ENCODE measurements around the gene CYP2A7. TPM values are rescaled to one million over a fixed set of nuclear protein-coding genes. Genes with fewer than 3 reads are reported as not detected.
"Not testable (repeated sequence)": the region's sequence is repeated elsewhere in the genome, so short reads cannot be mapped to it uniquely, and the experiment has no call there.

The CYP2A7 gene
- total RNA-seq, 1 experiment from 2014 or later, result not detected

DNA sequence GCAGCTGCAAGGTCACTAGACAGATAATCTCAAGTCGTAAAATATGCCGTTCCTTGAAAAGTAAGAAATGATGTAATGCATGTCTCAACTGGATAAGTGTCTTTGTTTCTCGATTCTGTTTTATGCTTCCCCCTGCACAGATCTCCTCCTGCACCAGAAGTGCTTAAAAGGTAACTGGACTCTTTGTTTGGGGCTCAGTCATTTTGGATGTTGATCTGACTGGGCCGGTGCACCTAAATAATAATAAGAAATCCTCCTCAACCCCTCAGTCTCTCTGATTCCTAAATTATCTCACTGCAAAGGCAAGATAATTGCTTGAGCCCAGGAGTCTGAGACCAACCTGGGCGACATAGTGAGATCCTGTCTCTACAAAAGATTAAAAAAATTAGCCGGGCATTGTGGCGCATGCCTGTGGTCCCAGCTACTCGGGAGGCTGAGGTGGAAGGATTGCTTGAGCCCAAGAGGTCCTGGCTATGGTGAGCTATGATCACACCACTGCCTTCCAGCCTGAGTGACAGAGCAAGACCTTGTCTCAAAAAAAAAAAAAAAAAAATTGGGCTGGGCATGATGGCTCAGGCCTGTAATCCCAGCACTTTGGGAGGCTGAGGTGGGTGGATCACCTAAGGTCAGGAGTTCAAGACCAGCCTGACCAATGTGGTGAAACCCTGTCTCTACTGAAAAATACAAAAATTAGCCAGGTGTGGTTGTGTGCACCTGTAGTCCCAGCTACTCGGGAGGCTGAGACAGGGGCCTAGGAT, 17.1 kb downstream of the CYP2A7 start:
- not testable (repeated sequence) for H3K4me3 ChIP-seq (ENCODE audit: low read length); H3K9ac ChIP-seq (ENCODE audit: low read length); H3K36me3 ChIP-seq (ENCODE audit: insufficient read depth, low read length); DNase-seq; H3K79me2 ChIP-seq (ENCODE audit: low read length); H2AFZ ChIP-seq (ENCODE audit: low read length); H4K20me1 ChIP-seq (ENCODE audit: insufficient read depth, low read depth, low read length); H3K27ac ChIP-seq (ENCODE audit: low read length); H3K4me1 ChIP-seq (ENCODE audit: low read length); H3K4me2 ChIP-seq (ENCODE audit: low read depth, low read length, poor library complexity, severe bottlenecking); H3K27me3 ChIP-seq (ENCODE audit: low read length); H3K9me2 ChIP-seq (replicated peaks; ENCODE audit: insufficient read depth, low read length); H3K9me3 ChIP-seq (ENCODE audit: low read length)

DNA sequence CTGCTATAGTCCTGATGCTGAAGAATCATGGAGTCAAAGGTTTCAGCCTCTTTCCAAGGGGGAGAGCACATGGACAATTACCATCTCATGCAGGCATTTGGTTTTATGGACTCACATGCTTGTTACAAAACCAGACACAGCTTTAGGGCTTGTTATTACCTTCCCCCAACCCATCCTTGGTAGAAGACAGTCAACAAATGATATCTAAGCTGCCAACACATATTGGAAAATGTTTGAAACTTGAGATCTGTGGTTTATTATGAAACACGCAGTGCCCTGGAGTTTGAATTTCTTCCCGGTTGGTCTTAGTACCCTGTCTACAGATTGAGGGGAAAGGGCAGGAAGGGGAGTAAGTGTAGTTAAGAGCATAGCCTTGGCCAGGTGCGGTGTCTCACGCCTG, 19.2 kb downstream of the CYP2A7 start:
- no peaks in the 10 kb centered on the region for H4K20me1 ChIP-seq (ENCODE audit: insufficient read depth, low read depth, low read length)
- H2AFZ ChIP-seq (ENCODE audit: low read length), result no peak overlapping the region
- no peak overlapping the region for H3K27ac ChIP-seq (ENCODE audit: low read length)
- no peak for DNase-seq
- no peaks in the 10 kb centered on the region for H3K27me3 ChIP-seq (ENCODE audit: low read length)
- H3K79me2 ChIP-seq (ENCODE audit: low read length), result no peaks in the 10 kb centered on the region
- H3K4me2 ChIP-seq (ENCODE audit: low read depth, low read length, poor library complexity, severe bottlenecking), result no peak overlapping the region
- H3K36me3 ChIP-seq (ENCODE audit: insufficient read depth, low read length), result no peaks in the 10 kb centered on the region
- H3K9ac ChIP-seq (ENCODE audit: low read length), result no peak overlapping the region
- H3K4me3 ChIP-seq (ENCODE audit: low read length), result no peak overlapping the region
- H3K9me2 ChIP-seq (replicated peaks; ENCODE audit: insufficient read depth, low read length), result no peaks in the 10 kb centered on the region
- H3K9me3 ChIP-seq (ENCODE audit: low read length), result no peaks in the 10 kb centered on the region
- H3K4me1 ChIP-seq (ENCODE audit: low read length), result no peaks in the 10 kb centered on the region

DNA sequence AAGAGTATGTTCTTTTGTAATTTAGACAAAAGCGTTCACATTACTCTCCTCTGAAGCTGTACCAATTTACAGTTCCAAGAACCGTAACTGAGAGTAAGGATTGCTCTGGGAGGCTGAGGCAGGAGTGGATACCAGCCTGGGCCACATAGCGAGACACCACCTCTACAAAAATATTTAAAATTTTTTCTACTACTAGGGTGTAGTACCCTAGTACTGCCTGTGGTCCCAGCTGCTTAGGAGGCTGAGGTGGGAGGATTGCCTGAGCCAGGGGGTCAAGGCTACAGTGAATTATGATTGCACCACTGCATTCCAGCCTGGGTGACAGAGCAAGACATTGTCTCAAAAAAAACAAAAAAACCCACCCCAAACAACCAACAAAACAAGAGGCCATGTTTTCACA, 19.7 kb downstream of the CYP2A7 start:
- no peaks in the 10 kb centered on the region for H4K20me1 ChIP-seq (ENCODE audit: insufficient read depth, low read depth, low read length)
- H3K4me3 ChIP-seq (ENCODE audit: low read length), result no peak overlapping the region
- H3K9ac ChIP-seq (ENCODE audit: low read length), result no peak overlapping the region
- no peaks in the 10 kb centered on the region for H3K4me1 ChIP-seq (ENCODE audit: low read length)
- H3K9me3 ChIP-seq (ENCODE audit: low read length), result no peaks in the 10 kb centered on the region
- H3K27me3 ChIP-seq (ENCODE audit: low read length), result no peaks in the 10 kb centered on the region
- H2AFZ ChIP-seq (ENCODE audit: low read length), result no peak overlapping the region
- DNase-seq, result no peak
- H3K27ac ChIP-seq (ENCODE audit: low read length), result no peak overlapping the region
- no peak overlapping the region for H3K4me2 ChIP-seq (ENCODE audit: low read depth, low read length, poor library complexity, severe bottlenecking)
- no peaks in the 10 kb centered on the region for H3K9me2 ChIP-seq (replicated peaks; ENCODE audit: insufficient read depth, low read length)
- H3K36me3 ChIP-seq (ENCODE audit: insufficient read depth, low read length), result no peaks in the 10 kb centered on the region
- H3K79me2 ChIP-seq (ENCODE audit: low read length), result no peaks in the 10 kb centered on the region

DNA sequence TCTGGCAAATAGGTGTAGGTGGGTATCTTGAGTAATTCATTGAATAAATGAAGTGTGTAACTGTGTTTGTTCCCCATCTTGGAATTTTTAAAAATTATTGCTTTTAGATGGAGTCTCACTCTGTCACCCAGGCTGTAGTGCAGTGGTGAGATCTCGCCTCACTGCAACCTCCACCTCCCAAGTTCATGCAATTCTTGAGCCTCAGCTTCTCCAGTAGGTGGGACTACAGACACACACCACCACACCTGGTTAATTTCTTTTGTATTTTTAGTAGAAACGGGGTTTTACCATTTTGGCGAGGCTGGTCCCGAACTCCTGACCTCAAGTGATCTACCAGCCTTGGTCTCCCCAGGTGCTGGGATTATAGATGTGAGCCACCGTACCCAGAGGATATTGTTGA, 23.9 kb downstream of the CYP2A7 start:
- no peak overlapping the region for H2AFZ ChIP-seq (ENCODE audit: low read length)
- H3K36me3 ChIP-seq (ENCODE audit: insufficient read depth, low read length), result no peaks in the 10 kb centered on the region
- no peaks in the 10 kb centered on the region for H4K20me1 ChIP-seq (ENCODE audit: insufficient read depth, low read depth, low read length)
- H3K27ac ChIP-seq (ENCODE audit: low read length), result no peak overlapping the region
- H3K4me1 ChIP-seq (ENCODE audit: low read length), result no peaks in the 10 kb centered on the region
- H3K79me2 ChIP-seq (ENCODE audit: low read length), result no peaks in the 10 kb centered on the region
- H3K9ac ChIP-seq (ENCODE audit: low read length), result no peak overlapping the region
- H3K27me3 ChIP-seq (ENCODE audit: low read length), result no peaks in the 10 kb centered on the region
- H3K4me2 ChIP-seq (ENCODE audit: low read depth, low read length, poor library complexity, severe bottlenecking), result no peak overlapping the region
- no peaks in the 10 kb centered on the region for H3K9me3 ChIP-seq (ENCODE audit: low read length)
- DNase-seq, result no peak
- no peaks in the 10 kb centered on the region for H3K9me2 ChIP-seq (replicated peaks; ENCODE audit: insufficient read depth, low read length)
- H3K4me3 ChIP-seq (ENCODE audit: low read length), result no peak overlapping the region

DNA sequence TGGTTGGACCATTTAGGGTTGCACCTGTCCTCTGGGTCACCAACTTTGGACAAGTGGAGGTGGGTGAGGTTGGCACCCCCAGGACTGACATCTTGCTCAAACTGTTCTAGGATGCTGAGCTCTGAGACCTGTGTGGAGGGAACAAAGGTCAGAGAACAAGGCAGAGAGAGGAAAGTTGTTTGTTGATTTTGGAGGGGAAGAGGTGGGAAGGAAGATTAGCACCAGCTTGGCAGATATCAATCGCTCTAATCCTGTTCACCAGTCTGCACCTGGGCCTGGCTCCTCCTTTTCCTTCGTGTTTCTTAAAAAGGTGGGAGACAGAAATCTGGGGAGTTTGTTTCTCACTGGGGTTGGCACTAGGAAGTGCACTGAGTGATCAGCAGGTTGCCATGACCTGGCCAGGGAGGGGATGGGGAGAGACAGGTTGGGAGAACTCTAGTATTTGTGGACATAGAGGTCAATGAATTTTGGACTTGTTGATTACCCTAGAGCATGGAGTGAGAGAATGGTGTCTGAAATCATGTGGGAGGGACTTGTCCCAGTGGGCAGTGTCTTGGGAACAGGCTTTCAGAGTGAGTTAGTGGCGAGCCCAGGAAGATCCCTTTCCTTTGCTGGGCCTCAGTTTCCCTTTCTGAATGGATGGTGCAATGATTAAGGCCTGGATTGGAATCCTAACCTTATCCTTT, 29.4 kb downstream of the CYP2A7 start:
- H3K27ac ChIP-seq (ENCODE audit: low read length); DNase-seq; H3K9ac ChIP-seq (ENCODE audit: low read length); H3K9me3 ChIP-seq (ENCODE audit: low read length); H3K9me2 ChIP-seq (replicated peaks; ENCODE audit: insufficient read depth, low read length); H4K20me1 ChIP-seq (ENCODE audit: insufficient read depth, low read depth, low read length); H3K27me3 ChIP-seq (ENCODE audit: low read length); H3K79me2 ChIP-seq (ENCODE audit: low read length); H3K4me2 ChIP-seq (ENCODE audit: low read depth, low read length, poor library complexity, severe bottlenecking); H3K4me1 ChIP-seq (ENCODE audit: low read length); H3K36me3 ChIP-seq (ENCODE audit: insufficient read depth, low read length); H2AFZ ChIP-seq (ENCODE audit: low read length); H3K4me3 ChIP-seq (ENCODE audit: low read length): not testable (repeated sequence)

DNA sequence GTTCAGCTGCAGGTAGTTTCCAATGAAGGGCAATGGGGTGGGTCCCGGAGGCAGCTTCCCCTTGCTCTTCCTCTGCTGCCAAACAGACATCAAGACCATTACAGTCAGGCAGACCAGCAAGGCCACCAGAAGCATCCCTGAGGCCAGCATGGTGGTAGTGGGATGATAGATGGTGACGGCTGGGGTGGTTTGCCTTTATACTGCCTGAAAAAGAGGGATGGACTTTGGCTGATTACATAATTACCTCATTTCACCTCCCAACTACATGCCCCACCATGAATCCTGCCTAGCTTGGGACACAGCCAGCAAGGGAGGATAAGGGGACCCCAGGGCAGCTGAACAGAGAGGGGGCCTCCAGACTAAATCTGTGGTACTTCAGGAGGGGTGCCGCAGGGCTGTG, 31.8 kb downstream of the CYP2A7 start, which contains the start of gene CYP2A6:
CYP2A6 (minus strand) TSS at position 171 of the 400 bp plus-strand sequence; CDS start at position 150, 21 bp downstream.
- not testable (repeated sequence) for H3K9me2 ChIP-seq (replicated peaks; ENCODE audit: insufficient read depth, low read length); H3K4me2 ChIP-seq (ENCODE audit: low read depth, low read length, poor library complexity, severe bottlenecking); H3K4me1 ChIP-seq (ENCODE audit: low read length); H3K9ac ChIP-seq (ENCODE audit: low read length); H3K27ac ChIP-seq (ENCODE audit: low read length); H3K36me3 ChIP-seq (ENCODE audit: insufficient read depth, low read length); H4K20me1 ChIP-seq (ENCODE audit: insufficient read depth, low read depth, low read length); H3K9me3 ChIP-seq (ENCODE audit: low read length); H3K27me3 ChIP-seq (ENCODE audit: low read length); H2AFZ ChIP-seq (ENCODE audit: low read length); DNase-seq; H3K4me3 ChIP-seq (ENCODE audit: low read length); H3K79me2 ChIP-seq (ENCODE audit: low read length)

DNA sequence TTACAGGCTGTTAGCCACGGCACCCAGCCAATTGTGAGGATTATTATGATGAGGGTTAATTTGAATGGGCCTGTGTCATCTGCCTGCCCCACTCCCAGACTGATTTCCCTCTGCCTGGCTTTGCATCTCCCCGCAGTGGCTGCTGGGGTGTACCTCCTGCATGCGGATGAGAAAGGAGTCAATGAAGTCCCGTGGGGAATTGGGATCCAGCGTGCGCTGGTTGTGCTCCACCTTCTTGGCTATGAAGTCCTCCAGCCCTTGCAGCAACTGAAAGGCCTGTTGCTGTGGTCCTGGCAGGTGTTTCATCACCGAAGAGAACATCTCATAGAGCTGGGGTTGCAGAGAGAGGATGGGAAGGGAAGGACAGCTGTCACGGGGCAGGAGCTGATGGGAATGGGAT, 35.3 kb downstream of the CYP2A7 start:
- not testable (repeated sequence) for H3K79me2 ChIP-seq (ENCODE audit: low read length); H3K9me3 ChIP-seq (ENCODE audit: low read length); H3K27me3 ChIP-seq (ENCODE audit: low read length); H3K9ac ChIP-seq (ENCODE audit: low read length); H3K36me3 ChIP-seq (ENCODE audit: insufficient read depth, low read length); H3K4me3 ChIP-seq (ENCODE audit: low read length); H4K20me1 ChIP-seq (ENCODE audit: insufficient read depth, low read depth, low read length); H3K4me1 ChIP-seq (ENCODE audit: low read length); H3K9me2 ChIP-seq (replicated peaks; ENCODE audit: insufficient read depth, low read length); H2AFZ ChIP-seq (ENCODE audit: low read length); H3K4me2 ChIP-seq (ENCODE audit: low read depth, low read length, poor library complexity, severe bottlenecking); H3K27ac ChIP-seq (ENCODE audit: low read length); DNase-seq

DNA sequence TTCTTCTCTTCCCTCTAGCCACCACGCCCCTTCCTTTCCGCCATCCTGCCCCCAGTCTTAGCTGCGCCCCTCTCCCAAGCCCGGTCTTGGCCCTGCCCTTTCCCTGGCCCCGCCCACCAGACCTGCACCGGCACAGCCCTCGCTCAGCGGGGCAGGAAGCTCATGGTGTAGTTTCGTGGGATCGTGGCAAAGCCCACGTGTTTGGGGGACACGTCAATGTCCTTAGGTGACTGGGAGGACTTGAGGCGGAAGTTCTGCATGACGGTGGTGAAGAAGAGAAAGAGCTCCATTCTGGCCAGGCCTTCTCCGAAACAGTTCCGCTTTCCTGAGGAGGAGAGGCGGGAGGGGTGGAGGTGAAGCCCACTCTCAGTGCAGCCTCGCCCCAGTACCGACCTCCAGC, 38.4 kb downstream of the CYP2A7 start:
- not testable (repeated sequence) for H3K4me3 ChIP-seq (ENCODE audit: low read length); H3K27ac ChIP-seq (ENCODE audit: low read length); H3K9ac ChIP-seq (ENCODE audit: low read length); H3K79me2 ChIP-seq (ENCODE audit: low read length); H3K4me2 ChIP-seq (ENCODE audit: low read depth, low read length, poor library complexity, severe bottlenecking); DNase-seq; H3K9me3 ChIP-seq (ENCODE audit: low read length); H2AFZ ChIP-seq (ENCODE audit: low read length); H3K9me2 ChIP-seq (replicated peaks; ENCODE audit: insufficient read depth, low read length); H3K4me1 ChIP-seq (ENCODE audit: low read length); H3K27me3 ChIP-seq (ENCODE audit: low read length); H3K36me3 ChIP-seq (ENCODE audit: insufficient read depth, low read length); H4K20me1 ChIP-seq (ENCODE audit: insufficient read depth, low read depth, low read length)

Measured in Karpas-422 (cell line).